H1 (cell line): ENCODE results near the gene SMIM9. TPM values are rescaled to one million over a fixed set of nuclear protein-coding genes. Genes with fewer than 3 reads are reported as not detected.

Experiments
- CBX5 ChIP-seq: fragments of 300-800, 300-1000 bp; sonication (generic); IDR thresholded peaks from 2 replicates; pipeline ENCODE4 v1.7.1; 2016; ENCODE audit warnings: antibody characterized with exemption, low read length, low read depth
- JUN ChIP-seq: IDR thresholded peaks from 2 replicates; pipeline ENCODE4 v1.6.1; 2011; ENCODE audit warnings: low read depth, mild to moderate bottlenecking, improper control_type of control experiment, low read length
- RFX5 ChIP-seq: IDR thresholded peaks from 2 replicates; pipeline ENCODE4 v1.6.1; 2011; ENCODE audit warnings: low read depth, low read length, improper control_type of control experiment, borderline replicate concordance
- SIN3A ChIP-seq, 2 experiments: IDR thresholded peaks in 1 of 2; conservative IDR thresholded peaks in 1 of 2; 2 replicates each; pipeline ENCODE4 v1.6.1; 2011 to 2012; ENCODE audit warnings: low read length in 2 of 2, improper control_type of control experiment in 1 of 2, low read depth in 1 of 2, mild to moderate bottlenecking in 1 of 2
- YY1 ChIP-seq: IDR thresholded peaks from 2 replicates; pipeline ENCODE4 v1.6.1; 2011; ENCODE audit warnings: low read depth, mild to moderate bottlenecking, low read length
- polyA plus RNA-seq, 7 experiments: library from polyadenylated mRNA; depleted of rRNA in 3 of 7; stranded (reverse) in 5 of 7; unstranded in 2 of 7; fragments of >200 nt in 5 of 7; fragments of 200-250 nt in 2 of 7; gene quantifications; 1 replicate in 5 of 7; 2 replicates in 1 of 7; 4 replicates in 1 of 7; pipeline versions ENCODE4 v1.2.1 to v1.2.3, GENCODE V29; 2011 to 2013; ENCODE audit warnings: missing spikeins in 2 of 7, mixed read lengths in 2 of 7
- total RNA-seq: library from RNA; stranded (reverse); fragmentation: NEBNext Ultra II Directional; extraction: Animal tissue kit (Norgen Biotek cat#: 25700); gene quantifications from 2 replicates; pipeline ENCODE4 v1.2.1, GENCODE V29; 2021
- TF ChIP-seq, protein P1 (sequence below), 3 experiments: IDR thresholded peaks; 1 replicate in 2 of 3; 2 replicates in 1 of 3; pipeline versions ENCODE4 v1.5.1 to v1.6.1; 2011; ENCODE audit warnings: low read length in 3 of 3, mild to moderate bottlenecking in 3 of 3, inconsistent platforms in 2 of 3, low read depth in 1 of 3, moderate library complexity in 1 of 3; ENCODE audit not compliant: insufficient read depth in 1 of 3; ENCODE audit errors: control extremely low read depth in 1 of 3
- TF ChIP-seq, protein P2 (sequence below): fragments of 300-600 bp; sonication (generic); IDR thresholded peaks from 2 replicates; pipeline ENCODE4 v1.7.1; 2012; ENCODE audit warnings: low read length, moderate library complexity, mild to moderate bottlenecking, inconsistent platforms; ENCODE audit not compliant: insufficient replicate concordance

SMIM9 gene
- total and polyA plus RNA-seq, 2 of the 8 experiments (the other 6 are each of a cell fraction or from before 2014, with no cell fraction given): not detected

DNA sequence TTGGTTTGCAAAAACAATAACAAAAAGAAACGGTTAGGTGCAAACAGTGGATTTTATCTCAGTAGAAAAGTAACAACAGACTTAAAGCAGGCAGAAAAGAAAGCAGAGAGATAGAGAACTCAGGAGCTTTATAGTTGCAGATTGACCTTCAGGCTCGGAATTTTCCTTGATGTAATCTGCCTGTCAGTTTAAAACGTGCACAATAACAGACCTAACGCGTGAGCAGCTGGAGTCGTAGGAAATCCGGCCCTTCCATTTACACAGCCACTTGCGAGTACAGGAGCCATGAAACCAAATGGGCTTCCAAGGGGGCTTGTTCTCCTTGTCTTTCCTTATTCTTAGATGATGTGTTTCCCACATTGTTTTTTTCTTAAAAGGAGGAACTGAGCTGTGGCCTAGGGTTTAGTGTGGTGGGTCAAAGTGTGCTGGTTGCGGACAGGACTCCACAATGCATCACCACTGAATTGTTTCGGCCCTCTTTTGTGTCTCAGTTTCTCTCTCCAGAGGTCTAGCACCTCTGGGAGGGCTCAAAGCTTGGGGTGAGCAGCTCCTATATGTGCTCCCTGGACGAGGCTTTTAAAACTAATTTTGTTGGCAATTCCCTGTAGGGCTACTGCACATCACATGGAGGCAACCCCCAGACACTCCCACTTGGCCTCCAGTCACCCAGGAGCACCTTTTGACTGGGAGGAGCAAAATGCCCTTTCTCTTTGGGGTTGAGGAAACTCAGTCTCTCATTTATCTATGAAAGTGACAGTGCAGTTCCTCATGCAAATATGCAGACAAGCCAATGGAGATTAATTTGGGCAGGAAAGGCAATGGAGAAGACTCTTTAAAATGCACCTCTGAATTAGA, 15.3 kb downstream of the SMIM9 start (continued):
- TF ChIP-seq, protein P1, sequence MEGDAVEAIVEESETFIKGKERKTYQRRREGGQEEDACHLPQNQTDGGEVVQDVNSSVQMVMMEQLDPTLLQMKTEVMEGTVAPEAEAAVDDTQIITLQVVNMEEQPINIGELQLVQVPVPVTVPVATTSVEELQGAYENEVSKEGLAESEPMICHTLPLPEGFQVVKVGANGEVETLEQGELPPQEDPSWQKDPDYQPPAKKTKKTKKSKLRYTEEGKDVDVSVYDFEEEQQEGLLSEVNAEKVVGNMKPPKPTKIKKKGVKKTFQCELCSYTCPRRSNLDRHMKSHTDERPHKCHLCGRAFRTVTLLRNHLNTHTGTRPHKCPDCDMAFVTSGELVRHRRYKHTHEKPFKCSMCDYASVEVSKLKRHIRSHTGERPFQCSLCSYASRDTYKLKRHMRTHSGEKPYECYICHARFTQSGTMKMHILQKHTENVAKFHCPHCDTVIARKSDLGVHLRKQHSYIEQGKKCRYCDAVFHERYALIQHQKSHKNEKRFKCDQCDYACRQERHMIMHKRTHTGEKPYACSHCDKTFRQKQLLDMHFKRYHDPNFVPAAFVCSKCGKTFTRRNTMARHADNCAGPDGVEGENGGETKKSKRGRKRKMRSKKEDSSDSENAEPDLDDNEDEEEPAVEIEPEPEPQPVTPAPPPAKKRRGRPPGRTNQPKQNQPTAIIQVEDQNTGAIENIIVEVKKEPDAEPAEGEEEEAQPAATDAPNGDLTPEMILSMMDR (IDR thresholded peaks at IDR 0.05; ENCODE audit: control extremely low read depth in 1 of 3, insufficient read depth in 1 of 3, low read depth in 1 of 3, low read length in 3 of 3): no peak
- TF ChIP-seq, protein P2, sequence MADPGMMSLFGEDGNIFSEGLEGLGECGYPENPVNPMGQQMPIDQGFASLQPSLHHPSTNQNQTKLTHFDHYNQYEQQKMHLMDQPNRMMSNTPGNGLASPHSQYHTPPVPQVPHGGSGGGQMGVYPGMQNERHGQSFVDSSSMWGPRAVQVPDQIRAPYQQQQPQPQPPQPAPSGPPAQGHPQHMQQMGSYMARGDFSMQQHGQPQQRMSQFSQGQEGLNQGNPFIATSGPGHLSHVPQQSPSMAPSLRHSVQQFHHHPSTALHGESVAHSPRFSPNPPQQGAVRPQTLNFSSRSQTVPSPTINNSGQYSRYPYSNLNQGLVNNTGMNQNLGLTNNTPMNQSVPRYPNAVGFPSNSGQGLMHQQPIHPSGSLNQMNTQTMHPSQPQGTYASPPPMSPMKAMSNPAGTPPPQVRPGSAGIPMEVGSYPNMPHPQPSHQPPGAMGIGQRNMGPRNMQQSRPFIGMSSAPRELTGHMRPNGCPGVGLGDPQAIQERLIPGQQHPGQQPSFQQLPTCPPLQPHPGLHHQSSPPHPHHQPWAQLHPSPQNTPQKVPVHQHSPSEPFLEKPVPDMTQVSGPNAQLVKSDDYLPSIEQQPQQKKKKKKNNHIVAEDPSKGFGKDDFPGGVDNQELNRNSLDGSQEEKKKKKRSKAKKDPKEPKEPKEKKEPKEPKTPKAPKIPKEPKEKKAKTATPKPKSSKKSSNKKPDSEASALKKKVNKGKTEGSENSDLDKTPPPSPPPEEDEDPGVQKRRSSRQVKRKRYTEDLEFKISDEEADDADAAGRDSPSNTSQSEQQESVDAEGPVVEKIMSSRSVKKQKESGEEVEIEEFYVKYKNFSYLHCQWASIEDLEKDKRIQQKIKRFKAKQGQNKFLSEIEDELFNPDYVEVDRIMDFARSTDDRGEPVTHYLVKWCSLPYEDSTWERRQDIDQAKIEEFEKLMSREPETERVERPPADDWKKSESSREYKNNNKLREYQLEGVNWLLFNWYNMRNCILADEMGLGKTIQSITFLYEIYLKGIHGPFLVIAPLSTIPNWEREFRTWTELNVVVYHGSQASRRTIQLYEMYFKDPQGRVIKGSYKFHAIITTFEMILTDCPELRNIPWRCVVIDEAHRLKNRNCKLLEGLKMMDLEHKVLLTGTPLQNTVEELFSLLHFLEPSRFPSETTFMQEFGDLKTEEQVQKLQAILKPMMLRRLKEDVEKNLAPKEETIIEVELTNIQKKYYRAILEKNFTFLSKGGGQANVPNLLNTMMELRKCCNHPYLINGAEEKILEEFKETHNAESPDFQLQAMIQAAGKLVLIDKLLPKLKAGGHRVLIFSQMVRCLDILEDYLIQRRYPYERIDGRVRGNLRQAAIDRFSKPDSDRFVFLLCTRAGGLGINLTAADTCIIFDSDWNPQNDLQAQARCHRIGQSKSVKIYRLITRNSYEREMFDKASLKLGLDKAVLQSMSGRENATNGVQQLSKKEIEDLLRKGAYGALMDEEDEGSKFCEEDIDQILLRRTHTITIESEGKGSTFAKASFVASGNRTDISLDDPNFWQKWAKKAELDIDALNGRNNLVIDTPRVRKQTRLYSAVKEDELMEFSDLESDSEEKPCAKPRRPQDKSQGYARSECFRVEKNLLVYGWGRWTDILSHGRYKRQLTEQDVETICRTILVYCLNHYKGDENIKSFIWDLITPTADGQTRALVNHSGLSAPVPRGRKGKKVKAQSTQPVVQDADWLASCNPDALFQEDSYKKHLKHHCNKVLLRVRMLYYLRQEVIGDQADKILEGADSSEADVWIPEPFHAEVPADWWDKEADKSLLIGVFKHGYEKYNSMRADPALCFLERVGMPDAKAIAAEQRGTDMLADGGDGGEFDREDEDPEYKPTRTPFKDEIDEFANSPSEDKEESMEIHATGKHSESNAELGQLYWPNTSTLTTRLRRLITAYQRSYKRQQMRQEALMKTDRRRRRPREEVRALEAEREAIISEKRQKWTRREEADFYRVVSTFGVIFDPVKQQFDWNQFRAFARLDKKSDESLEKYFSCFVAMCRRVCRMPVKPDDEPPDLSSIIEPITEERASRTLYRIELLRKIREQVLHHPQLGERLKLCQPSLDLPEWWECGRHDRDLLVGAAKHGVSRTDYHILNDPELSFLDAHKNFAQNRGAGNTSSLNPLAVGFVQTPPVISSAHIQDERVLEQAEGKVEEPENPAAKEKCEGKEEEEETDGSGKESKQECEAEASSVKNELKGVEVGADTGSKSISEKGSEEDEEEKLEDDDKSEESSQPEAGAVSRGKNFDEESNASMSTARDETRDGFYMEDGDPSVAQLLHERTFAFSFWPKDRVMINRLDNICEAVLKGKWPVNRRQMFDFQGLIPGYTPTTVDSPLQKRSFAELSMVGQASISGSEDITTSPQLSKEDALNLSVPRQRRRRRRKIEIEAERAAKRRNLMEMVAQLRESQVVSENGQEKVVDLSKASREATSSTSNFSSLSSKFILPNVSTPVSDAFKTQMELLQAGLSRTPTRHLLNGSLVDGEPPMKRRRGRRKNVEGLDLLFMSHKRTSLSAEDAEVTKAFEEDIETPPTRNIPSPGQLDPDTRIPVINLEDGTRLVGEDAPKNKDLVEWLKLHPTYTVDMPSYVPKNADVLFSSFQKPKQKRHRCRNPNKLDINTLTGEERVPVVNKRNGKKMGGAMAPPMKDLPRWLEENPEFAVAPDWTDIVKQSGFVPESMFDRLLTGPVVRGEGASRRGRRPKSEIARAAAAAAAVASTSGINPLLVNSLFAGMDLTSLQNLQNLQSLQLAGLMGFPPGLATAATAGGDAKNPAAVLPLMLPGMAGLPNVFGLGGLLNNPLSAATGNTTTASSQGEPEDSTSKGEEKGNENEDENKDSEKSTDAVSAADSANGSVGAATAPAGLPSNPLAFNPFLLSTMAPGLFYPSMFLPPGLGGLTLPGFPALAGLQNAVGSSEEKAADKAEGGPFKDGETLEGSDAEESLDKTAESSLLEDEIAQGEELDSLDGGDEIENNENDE: no peak
- TF ChIP-seq YY1 (no peak), RFX5 (no peak), JUN (no peak), SIN3A (conservative IDR thresholded peaks at IDR 0.05 in 1 of 2, IDR thresholded peaks at IDR 0.05 in 1 of 2; ENCODE audit: low read depth in 1 of 2, low read length in 2 of 2) (no peak), CBX5 (no peak)
